A673 (cell line): ENCODE results near the gene OR10A5. TPM values are rescaled to one million over a fixed set of nuclear protein-coding genes. Genes with fewer than 3 reads are reported as not detected.
"Not testable (repeated sequence)": the region's sequence is repeated elsewhere in the genome, so short reads cannot be mapped to it uniquely, and the experiment has no call there.

Source experiments
- BruUV-seq: library from RNA; stranded (reverse); fragments of 400-500 nt; replicated peaks from 2 replicates; lab custom pipeline; 2021; lab: Mats Ljungman, UMichigan
- CTCF ChIA-PET: fragments of 300-600 bp; sonication (Branson Sonifier 250); formaldehyde crosslinking; loops from one replicate; lab custom pipeline; 2022; ENCODE audit warnings: antibody characterized with exemption; lab: Charles Lee
- POLR2A ChIA-PET: fragments of 300-600 bp; sonication (Branson Sonifier 250); formaldehyde crosslinking; loops from one replicate; lab custom pipeline; 2022; ENCODE audit warnings: antibody characterized with exemption; ENCODE audit not compliant: low non-redundant PET; lab: Charles Lee
- DNase-seq: peaks from one replicate; pipeline ENCODE4 v3.0.0-alpha.2; 2015; ENCODE audit warnings: low spot score
- H3K27ac ChIP-seq: fragments of 200-600 bp; sonication (generic); 2 replicates; pipeline ENCODE4 v1.5.1; 2016; ENCODE audit warnings: mixed run types, low read depth, mild to moderate bottlenecking, mixed read lengths, antibody characterized with exemption, low read length; ENCODE audit not compliant: poor library complexity, severe bottlenecking
- H3K27me3 ChIP-seq: fragments of 200-600 bp; sonication (generic); replicated peaks from 2 replicates; pipeline ENCODE4 v1.6.1; 2017; ENCODE audit warnings: mixed run types, low read depth, mild to moderate bottlenecking, mixed read lengths, antibody characterized with exemption, low read length; ENCODE audit not compliant: insufficient read depth, poor library complexity
- H3K36me3 ChIP-seq: fragments of 200-600 bp; sonication (generic); 2 replicates; pipeline ENCODE4 v1.6.1; 2016; ENCODE audit warnings: mixed run types, mild to moderate bottlenecking, mixed read lengths, antibody characterized with exemption, low read length; ENCODE audit not compliant: insufficient read depth, poor library complexity, severe bottlenecking
- H3K4me1 ChIP-seq: fragments of 200-600 bp; sonication (generic); 2 replicates; pipeline ENCODE4 v1.6.1; 2017; ENCODE audit warnings: mixed run types, mild to moderate bottlenecking, mixed read lengths, antibody characterized with exemption, low read length; ENCODE audit not compliant: insufficient read depth, poor library complexity, severe bottlenecking
- H3K4me3 ChIP-seq: fragments of 200-600 bp; sonication (generic); 2 replicates; pipeline ENCODE4 v1.5.1; 2016; ENCODE audit warnings: low read depth, mixed run types, mild to moderate bottlenecking, mixed read lengths, low read length; ENCODE audit not compliant: poor library complexity, severe bottlenecking
- H3K9me3 ChIP-seq: fragments of 200-600 bp; sonication (generic); 2 replicates; pipeline ENCODE4 v1.6.1; 2016; ENCODE audit warnings: mixed run types, low read depth, mild to moderate bottlenecking, mixed read lengths, antibody characterized with exemption, low read length; ENCODE audit not compliant: poor library complexity, severe bottlenecking
- EZH2 ChIP-seq: fragments of 200-600 bp; sonication (generic); IDR thresholded peaks from 2 replicates; pipeline ENCODE4 v1.6.1; 2017; ENCODE audit warnings: borderline replicate concordance, low read depth, mild to moderate bottlenecking, mixed read lengths, antibody characterized with exemption, low read length; ENCODE audit not compliant: poor library complexity, severe bottlenecking
- intact Hi-C: fragments of 100-400 bp; cut with micrococcal nuclease; formaldehyde crosslinking; loops from one replicate; pipeline ENCODE4 v1.10.0; 2022; ENCODE audit not compliant: unreplicated experiment
- total RNA-seq: library from RNA; stranded (reverse); gene quantifications from 2 replicates; pipeline ENCODE4 v1.2.3, GENCODE V29; 2021
- TF ChIP-seq, protein P1 (sequence below): fragments of 300-800, 200-600 bp; sonication (generic); conservative IDR thresholded peaks from 2 replicates; pipeline ENCODE4 v1.5.1; 2017; ENCODE audit warnings: low read depth, mild to moderate bottlenecking, antibody characterized with exemption, low read length, moderate library complexity, mixed read lengths

Gene OR10A5
- total RNA-seq, 1 experiment from 2014 or later = not detected

DNA sequence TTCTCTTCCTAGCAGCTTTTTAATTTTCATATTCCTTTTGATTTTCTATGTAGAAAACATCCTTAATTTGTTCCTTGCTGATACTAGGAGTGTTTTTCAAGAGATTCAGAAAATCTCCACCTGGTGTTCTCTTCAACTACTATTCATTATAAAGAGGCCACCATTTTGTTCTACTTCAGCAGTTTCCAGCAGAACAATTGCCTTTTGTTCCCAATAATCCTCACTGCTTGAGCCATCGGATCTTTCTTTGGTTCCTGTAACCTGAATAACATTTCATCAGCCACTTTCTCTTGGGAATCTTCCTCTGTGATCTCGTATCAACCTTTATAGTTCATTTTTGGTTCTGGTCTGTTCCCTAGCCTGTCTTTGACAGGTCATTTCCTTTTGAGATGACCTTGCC lies 1.8 kb upstream of the OR10A5 start:
- no peak for DNase-seq
- Histone ChIP-seq H3K4me3 (no peak overlapping the region), H3K4me1 (no peaks in the 10 kb centered on the region), H3K27me3 (no peaks in the 10 kb centered on the region), H3K36me3 (no peaks in the 10 kb centered on the region), H3K9me3 (no peaks in the 10 kb centered on the region), H3K27ac (no peak overlapping the region)
- TF ChIP-seq, protein P1, sequence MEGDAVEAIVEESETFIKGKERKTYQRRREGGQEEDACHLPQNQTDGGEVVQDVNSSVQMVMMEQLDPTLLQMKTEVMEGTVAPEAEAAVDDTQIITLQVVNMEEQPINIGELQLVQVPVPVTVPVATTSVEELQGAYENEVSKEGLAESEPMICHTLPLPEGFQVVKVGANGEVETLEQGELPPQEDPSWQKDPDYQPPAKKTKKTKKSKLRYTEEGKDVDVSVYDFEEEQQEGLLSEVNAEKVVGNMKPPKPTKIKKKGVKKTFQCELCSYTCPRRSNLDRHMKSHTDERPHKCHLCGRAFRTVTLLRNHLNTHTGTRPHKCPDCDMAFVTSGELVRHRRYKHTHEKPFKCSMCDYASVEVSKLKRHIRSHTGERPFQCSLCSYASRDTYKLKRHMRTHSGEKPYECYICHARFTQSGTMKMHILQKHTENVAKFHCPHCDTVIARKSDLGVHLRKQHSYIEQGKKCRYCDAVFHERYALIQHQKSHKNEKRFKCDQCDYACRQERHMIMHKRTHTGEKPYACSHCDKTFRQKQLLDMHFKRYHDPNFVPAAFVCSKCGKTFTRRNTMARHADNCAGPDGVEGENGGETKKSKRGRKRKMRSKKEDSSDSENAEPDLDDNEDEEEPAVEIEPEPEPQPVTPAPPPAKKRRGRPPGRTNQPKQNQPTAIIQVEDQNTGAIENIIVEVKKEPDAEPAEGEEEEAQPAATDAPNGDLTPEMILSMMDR = no peak
- no peak for TF ChIP-seq EZH2
- no TSS peak for BruUV-seq
- intact Hi-C loops = no loop called here
- ChIA-PET CTCF (no interaction called here), POLR2A (no interaction called here)

DNA sequence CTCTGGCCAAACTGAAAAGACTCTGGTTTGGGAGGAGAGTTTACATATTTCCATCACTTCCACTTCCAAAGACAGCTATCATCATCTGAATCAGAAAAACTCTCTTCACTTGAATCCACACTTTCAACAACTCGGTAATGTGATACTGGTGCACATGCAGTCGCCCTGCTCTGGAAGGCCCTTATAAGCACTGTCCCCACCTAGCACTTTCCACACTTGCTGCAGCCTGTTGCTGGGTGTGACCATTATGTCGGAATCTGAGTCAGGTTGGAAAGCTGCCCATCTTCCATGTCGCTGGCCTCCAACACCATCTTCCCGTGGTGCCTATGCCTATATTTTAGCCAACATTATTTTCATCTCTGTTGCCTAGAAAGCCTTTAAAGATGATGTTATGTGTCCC lies 1.1 kb upstream of the OR10A5 start:
- CTCF ChIA-PET = no interaction called here
- Histone ChIP-seq H3K9me3 (no peaks in the 10 kb centered on the region), H3K27ac (no peak overlapping the region), H3K4me3 (no peak overlapping the region), H3K4me1 (no peaks in the 10 kb centered on the region), H3K36me3 (no peaks in the 10 kb centered on the region), H3K27me3 (no peaks in the 10 kb centered on the region)
- intact Hi-C loops = no loop called here
- BruUV-seq = no TSS peak
- no peak for TF ChIP-seq EZH2
- TF ChIP-seq, protein P1 = no peak
- POLR2A ChIA-PET = no interaction called here
- no peak for DNase-seq

DNA sequence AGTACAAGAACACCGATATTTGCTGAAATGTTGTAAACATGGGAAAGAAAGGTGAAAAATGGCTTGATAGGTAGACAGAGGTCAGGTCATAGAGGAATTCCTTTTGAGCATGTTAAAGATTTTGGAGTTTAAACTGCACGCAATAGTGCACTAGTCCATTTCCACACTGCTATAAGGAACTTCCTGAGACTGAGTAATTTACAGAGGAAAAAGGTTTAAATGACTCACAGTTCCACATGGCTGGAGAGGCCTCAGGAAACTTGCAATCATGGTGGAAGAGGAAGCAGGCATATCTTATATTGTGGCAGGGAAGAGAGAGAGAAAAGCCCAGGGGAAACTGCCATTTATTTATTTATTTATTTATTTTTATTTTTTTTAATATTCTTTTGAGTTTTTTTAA lies 5.0 kb downstream of the OR10A5 start:
- TF ChIP-seq, protein P1 = no peak
- TF ChIP-seq EZH2 = no peak
- Histone ChIP-seq H3K36me3 (no peaks in the 10 kb centered on the region), H3K9me3 (no peaks in the 10 kb centered on the region), H3K4me3 (no peak overlapping the region), H3K4me1 (no peaks in the 10 kb centered on the region), H3K27me3 (no peaks in the 10 kb centered on the region), H3K27ac (no peak overlapping the region)
- intact Hi-C loops = no loop called here
- no peak for DNase-seq
- BruUV-seq = no TSS peak
- ChIA-PET POLR2A (no interaction called here), CTCF (no interaction called here)

DNA sequence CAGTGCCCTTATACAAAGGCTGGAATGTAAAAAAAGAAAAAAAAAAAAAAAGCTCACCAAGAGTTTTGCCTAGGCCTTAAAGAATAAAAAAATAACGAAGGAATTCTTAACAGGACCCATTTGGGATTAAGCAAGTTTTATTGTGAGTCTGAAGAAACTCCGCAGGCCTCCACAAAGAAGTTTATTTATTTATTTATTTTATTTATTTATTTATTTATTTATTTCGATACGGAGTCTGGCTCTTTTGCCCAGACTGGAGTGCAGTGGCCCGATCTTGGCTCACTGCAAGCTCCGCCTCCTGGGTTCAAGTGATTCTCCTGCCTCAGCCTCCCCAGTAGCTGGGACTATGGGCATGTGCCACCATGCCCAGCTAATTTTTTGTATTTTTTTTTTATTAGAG lies 9.3 kb downstream of the OR10A5 start:
- H3K9me3 ChIP-seq, DNase-seq, H3K4me3 ChIP-seq, H3K4me1 ChIP-seq, BruUV-seq, intact Hi-C loops, H3K27ac ChIP-seq, H3K36me3 ChIP-seq, POLR2A ChIA-PET, H3K27me3 ChIP-seq: not testable (repeated sequence)
- CTCF ChIA-PET = interaction anchor here (0.6 kb wide), 1 partner anchor 95 kb away, joined by 8 read pairs; no protein-coding TSS in a partner anchor
